HUES6 (cell line): ENCODE measurements around the gene ETV5.

Experiments
- H3K27ac ChIP-seq: 2 replicates; pipeline ENCODE4 v1.7.0; 2013; ENCODE audit warnings: low read depth, mild to moderate bottlenecking, low read length, inconsistent platforms
- H3K27me3 ChIP-seq: 2 replicates; pipeline ENCODE4 v1.6.1; 2013; ENCODE audit warnings: low read length; ENCODE audit not compliant: control insufficient read depth, insufficient read depth
- H3K36me3 ChIP-seq: 2 replicates; pipeline ENCODE4 v1.6.1; 2013; ENCODE audit warnings: low read length; ENCODE audit not compliant: control insufficient read depth, insufficient read depth
- H3K4me1 ChIP-seq: 2 replicates; pipeline ENCODE4 v1.6.1; 2013; ENCODE audit warnings: low read length; ENCODE audit not compliant: control insufficient read depth, insufficient read depth
- H3K4me3 ChIP-seq: 2 replicates; pipeline ENCODE4 v1.5.1; 2013; ENCODE audit warnings: low read depth, low read length
- H3K9ac ChIP-seq: one replicate; pipeline ENCODE4 v1.6.1; 2013; ENCODE audit warnings: mild to moderate bottlenecking, low read length
- H3K9me3 ChIP-seq: 2 replicates; pipeline ENCODE4 v1.6.1; 2013; ENCODE audit warnings: low read depth, low read length; ENCODE audit not compliant: control insufficient read depth, insufficient read depth

The ETV5 gene

GRCh38 chr3:186141790-186142189 is 32.9 kb upstream of the ETV5 start:
- Histone ChIP-seq H3K9me3 (no peaks in the 10 kb centered on the region), H3K27me3 (peaks cover 16% of the 10 kb centered on the region), H3K9ac (no peak overlapping the region), H3K36me3 (no peaks in the 10 kb centered on the region), H3K4me1 (no peaks in the 10 kb centered on the region), H3K27ac (no peak overlapping the region), H3K4me3 (no peak overlapping the region)

GRCh38 chr3:186138272-186138981 is 29.5 kb upstream of the ETV5 start:
- Histone ChIP-seq H3K9me3 (no peaks in the 10 kb centered on the region), H3K9ac (no peak overlapping the region), H3K27ac (no peak overlapping the region), H3K4me1 (no peaks in the 10 kb centered on the region), H3K36me3 (no peaks in the 10 kb centered on the region), H3K4me3 (no peak overlapping the region), H3K27me3 (peaks cover 24% of the 10 kb centered on the region)

- Histone ChIP-seq H3K4me3 (no peak overlapping the region), H3K4me1 (no peaks in the 10 kb centered on the region), H3K27me3 (peaks cover 20% of the 10 kb centered on the region; the same call in 1 of the 2 replicates), H3K27ac (no peak overlapping the region), H3K9me3 (no peaks in the 10 kb centered on the region), H3K9ac (no peak overlapping the region), H3K36me3 (no peaks in the 10 kb centered on the region)
Observed at GRCh38 chr3:186137051-186137685, 28.3 kb upstream of the ETV5 start.

- Histone ChIP-seq H3K9me3 (no peaks in the 10 kb centered on the region), H3K36me3 (no peaks in the 10 kb centered on the region), H3K4me1 (peaks cover 5% of the 10 kb centered on the region; the same call in 1 of the 2 replicates), H3K4me3 (no peak overlapping the region), H3K9ac (no peak overlapping the region), H3K27me3 (peaks cover 34% of the 10 kb centered on the region), H3K27ac (no peak overlapping the region)
Observed at GRCh38 chr3:186133980-186134379, 25.1 kb upstream of the ETV5 start.

- no peak overlapping the region for H3K27ac ChIP-seq
- H3K4me3 ChIP-seq: no peak overlapping the region
- H3K9ac ChIP-seq: no peak overlapping the region
- no peaks in the 10 kb centered on the region for H3K36me3 ChIP-seq
- H3K9me3 ChIP-seq: no peaks in the 10 kb centered on the region
- peaks cover 12% of the 10 kb centered on the region for H3K4me1 ChIP-seq
- peaks cover 27% of the 10 kb centered on the region for H3K27me3 ChIP-seq
Observed at GRCh38 chr3:186132487-186132886, 23.6 kb upstream of the ETV5 start.

GRCh38 chr3:186129206-186129605 is 20.3 kb upstream of the ETV5 start:
- H3K27ac ChIP-seq: no peak overlapping the region
- H3K9me3 ChIP-seq: no peaks in the 10 kb centered on the region; the same call in 1 of the 2 replicates
- H3K4me3 ChIP-seq: no peak overlapping the region
- H3K36me3 ChIP-seq: no peaks in the 10 kb centered on the region
- H3K9ac ChIP-seq: no peak overlapping the region
- peaks cover 16% of the 10 kb centered on the region for H3K4me1 ChIP-seq
- H3K27me3 ChIP-seq: peaks cover 28% of the 10 kb centered on the region

- Histone ChIP-seq H3K9me3 (no peaks in the 10 kb centered on the region; the same call in 1 of the 2 replicates), H3K27ac (no peak overlapping the region), H3K36me3 (no peaks in the 10 kb centered on the region), H3K9ac (no peak overlapping the region), H3K27me3 (peaks cover 26% of the 10 kb centered on the region), H3K4me3 (no peak overlapping the region), H3K4me1 (peaks cover 25% of the 10 kb centered on the region)
Observed at GRCh38 chr3:186128158-186128557, 19.3 kb upstream of the ETV5 start.

- no peak overlapping the region for H3K9ac ChIP-seq
- H3K9me3 ChIP-seq: no peaks in the 10 kb centered on the region; the same call in 1 of the 2 replicates
- H3K27ac ChIP-seq: no peak overlapping the region
- no peaks in the 10 kb centered on the region for H3K36me3 ChIP-seq
- peaks cover 25% of the 10 kb centered on the region for H3K27me3 ChIP-seq
- no peak overlapping the region for H3K4me3 ChIP-seq
- peaks cover 31% of the 10 kb centered on the region for H3K4me1 ChIP-seq
Observed at GRCh38 chr3:186127463-186127862, 18.6 kb upstream of the ETV5 start.

GRCh38 chr3:186125118-186125517 is 16.2 kb upstream of the ETV5 start:
- Histone ChIP-seq H3K27ac (no peak overlapping the region), H3K27me3 (peaks cover 17% of the 10 kb centered on the region), H3K36me3 (no peaks in the 10 kb centered on the region), H3K9ac (no peak overlapping the region), H3K4me3 (no peak overlapping the region), H3K9me3 (no peaks in the 10 kb centered on the region; the same call in 1 of the 2 replicates), H3K4me1 (peaks cover 37% of the 10 kb centered on the region)

GRCh38 chr3:186124592-186124991 is 15.7 kb upstream of the ETV5 start:
- H3K27me3 ChIP-seq: peaks cover 22% of the 10 kb centered on the region
- H3K4me3 ChIP-seq: no peak overlapping the region
- no peaks in the 10 kb centered on the region; the same call in 1 of the 2 replicates for H3K9me3 ChIP-seq
- no peak overlapping the region for H3K9ac ChIP-seq
- peaks cover 37% of the 10 kb centered on the region for H3K4me1 ChIP-seq
- H3K36me3 ChIP-seq: no peaks in the 10 kb centered on the region
- no peak overlapping the region for H3K27ac ChIP-seq

GRCh38 chr3:186123012-186123411 is 14.1 kb upstream of the ETV5 start:
- peaks cover 38% of the 10 kb centered on the region for H3K27me3 ChIP-seq
- H3K4me3 ChIP-seq: no peak overlapping the region
- no peaks in the 10 kb centered on the region for H3K36me3 ChIP-seq
- no peak overlapping the region for H3K9ac ChIP-seq
- peaks cover 28% of the 10 kb centered on the region for H3K4me1 ChIP-seq
- no peak overlapping the region for H3K27ac ChIP-seq
- no peaks in the 10 kb centered on the region; the same call in 1 of the 2 replicates for H3K9me3 ChIP-seq
